Measurements from ENCODE around the gene TSPAN11.

The TSPAN11 gene

DNA sequence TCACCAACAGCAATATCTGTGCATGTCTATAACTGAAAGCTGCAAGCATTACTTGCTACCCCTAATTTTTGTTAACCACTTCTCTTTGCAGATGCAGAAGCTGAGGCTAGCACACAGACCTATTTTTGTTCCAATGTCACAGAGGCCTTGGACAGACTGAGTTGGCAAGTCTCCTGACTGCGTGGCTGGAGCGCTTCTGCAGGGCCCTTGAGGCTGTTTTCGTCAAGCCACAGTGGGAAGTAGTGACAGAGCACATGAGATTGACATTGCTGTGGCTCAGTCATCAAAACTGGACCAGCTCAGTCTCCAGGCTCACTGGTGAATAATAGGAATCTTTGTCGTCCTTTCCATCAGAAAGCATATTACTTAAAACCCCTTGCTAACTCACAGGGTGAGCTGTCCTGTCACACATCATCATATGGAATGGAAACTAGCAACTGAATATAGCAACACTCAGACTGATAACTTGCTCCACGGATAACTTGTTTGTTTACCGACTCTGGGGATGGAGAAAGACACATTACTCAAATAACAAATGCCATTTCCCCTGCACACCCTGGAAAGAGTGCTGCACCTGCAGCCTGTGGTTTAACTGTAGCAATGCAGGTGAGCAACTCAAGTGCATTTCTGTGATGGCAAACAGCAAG is 103.5 kb downstream of the TSPAN11 start:
- no peak overlapping the region for H2BK12ac ChIP-seq (ENCODE audit: low read length)
- no CpG with 5 or more reads among the region's 6 CpGs for WGBS, 2 donors (ENCODE audit: extremely low coverage in 2 of 2, insufficient read length in 2 of 2, insufficient replicate concordance in 1 of 2)
- H2AK5ac ChIP-seq (ENCODE audit: low read depth, low read length): no peak overlapping the region
- no peak overlapping the region for H3K4me2 ChIP-seq (ENCODE audit: insufficient read depth, low read length, poor library complexity, severe bottlenecking)
- no peaks in the 10 kb centered on the region for H3K9me3 ChIP-seq (replicated peaks in 1 of 2; ENCODE audit: control insufficient read depth in 2 of 2, insufficient read depth in 1 of 2, low read depth in 1 of 2, low read length in 2 of 2)
- H3K9ac ChIP-seq (ENCODE audit: low read depth, low read length, poor library complexity): no peak overlapping the region
- no peak overlapping the region for H2BK5ac ChIP-seq (ENCODE audit: low read length)
- H3K4me1 ChIP-seq (ENCODE audit: control insufficient read depth in 2 of 2, insufficient read depth in 1 of 2, low read depth in 1 of 2, low read length in 2 of 2): no peaks in the 10 kb centered on the region
- no peak for DNase-seq (ENCODE audit: low spot score)
- no peak overlapping the region for H3K14ac ChIP-seq (ENCODE audit: low read length)
- H3K4me3 ChIP-seq (ENCODE audit: low read length in 2 of 2): no peak overlapping the region
- H3K27ac ChIP-seq (replicated peaks; ENCODE audit: low read length): no peak overlapping the region
- no peaks in the 10 kb centered on the region for H3K36me3 ChIP-seq (replicated peaks in 1 of 2; ENCODE audit: control insufficient read depth in 2 of 2, insufficient read depth in 2 of 2, low read length in 2 of 2)
- H3K18ac ChIP-seq (ENCODE audit: low read length): no peak overlapping the region
- H3K4ac ChIP-seq (ENCODE audit: low read length): no peak overlapping the region
- H3K79me1 ChIP-seq (ENCODE audit: low read depth, low read length): no peaks in the 10 kb centered on the region
- no peak overlapping the region for H2AFZ ChIP-seq (ENCODE audit: low read length)
- H2BK120ac ChIP-seq (ENCODE audit: low read depth, low read length): no peak overlapping the region
- no peak overlapping the region for H4K91ac ChIP-seq (ENCODE audit: low read depth, low read length, poor library complexity)
- H2BK15ac ChIP-seq (ENCODE audit: low read length): no peak overlapping the region
- no peak overlapping the region for H4K8ac ChIP-seq (ENCODE audit: low read depth, low read length)
- H3K27me3 ChIP-seq (ENCODE audit: control insufficient read depth in 3 of 3, insufficient read depth in 3 of 3, low read depth in 1 of 3, low read length in 3 of 3): no peaks in the 10 kb centered on the region
- no peak overlapping the region for H3K23ac ChIP-seq (ENCODE audit: low read depth, low read length, poor library complexity)

DNA sequence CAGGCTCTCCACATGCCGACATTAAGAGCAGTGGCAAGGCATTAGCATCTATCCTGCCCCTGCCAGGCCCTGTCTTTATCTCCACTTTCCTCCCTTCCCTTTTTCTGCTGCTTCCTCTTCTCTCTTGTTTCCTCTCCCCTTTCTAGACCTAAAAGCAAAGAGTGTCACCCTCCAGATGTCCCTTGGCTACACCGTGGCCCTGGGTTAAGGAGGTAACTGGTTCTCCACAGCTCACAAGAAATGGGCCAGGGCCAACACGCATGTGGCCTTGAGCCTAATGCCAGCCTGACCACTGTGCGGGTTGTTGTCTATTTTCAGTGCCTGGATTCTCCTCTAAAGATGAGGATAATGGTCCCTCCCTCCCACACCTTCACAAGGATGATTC is 105.4 kb downstream of the TSPAN11 start:
- Histone ChIP-seq H3K4ac (ENCODE audit: low read length) (no peak overlapping the region), H2AFZ (ENCODE audit: low read length) (no peak overlapping the region), H3K27ac (replicated peaks; ENCODE audit: low read length) (no peak overlapping the region), H2BK120ac (ENCODE audit: low read depth, low read length) (no peak overlapping the region), H2BK5ac (ENCODE audit: low read length) (no peak overlapping the region), H3K27me3 (ENCODE audit: control insufficient read depth in 3 of 3, insufficient read depth in 3 of 3, low read depth in 1 of 3, low read length in 3 of 3) (no peaks in the 10 kb centered on the region), H4K91ac (ENCODE audit: low read depth, low read length, poor library complexity) (no peak overlapping the region), H3K14ac (ENCODE audit: low read length) (no peak overlapping the region), H3K18ac (ENCODE audit: low read length) (no peak overlapping the region), H3K4me3 (ENCODE audit: low read length in 2 of 2) (no peak overlapping the region), H3K4me1 (ENCODE audit: control insufficient read depth in 2 of 2, insufficient read depth in 1 of 2, low read depth in 1 of 2, low read length in 2 of 2) (no peaks in the 10 kb centered on the region), H2AK5ac (ENCODE audit: low read depth, low read length) (no peak overlapping the region), H4K8ac (ENCODE audit: low read depth, low read length) (no peak overlapping the region), H3K9me3 (replicated peaks in 1 of 2; ENCODE audit: control insufficient read depth in 2 of 2, insufficient read depth in 1 of 2, low read depth in 1 of 2, low read length in 2 of 2) (no peaks in the 10 kb centered on the region), H3K79me1 (ENCODE audit: low read depth, low read length) (no peaks in the 10 kb centered on the region), H3K23ac (ENCODE audit: low read depth, low read length, poor library complexity) (no peak overlapping the region), H2BK12ac (ENCODE audit: low read length) (no peak overlapping the region), H3K36me3 (replicated peaks in 1 of 2; ENCODE audit: control insufficient read depth in 2 of 2, insufficient read depth in 2 of 2, low read length in 2 of 2) (no peaks in the 10 kb centered on the region), H2BK15ac (ENCODE audit: low read length) (no peak overlapping the region), H3K9ac (ENCODE audit: low read depth, low read length, poor library complexity) (no peak overlapping the region), H3K4me2 (ENCODE audit: insufficient read depth, low read length, poor library complexity, severe bottlenecking) (no peak overlapping the region)
- no peak for DNase-seq (ENCODE audit: low spot score)
- WGBS, 2 donors (ENCODE audit: extremely low coverage in 2 of 2, insufficient read length in 2 of 2, insufficient replicate concordance in 1 of 2): no CpG with 5 or more reads among the region's 4 CpGs

DNA sequence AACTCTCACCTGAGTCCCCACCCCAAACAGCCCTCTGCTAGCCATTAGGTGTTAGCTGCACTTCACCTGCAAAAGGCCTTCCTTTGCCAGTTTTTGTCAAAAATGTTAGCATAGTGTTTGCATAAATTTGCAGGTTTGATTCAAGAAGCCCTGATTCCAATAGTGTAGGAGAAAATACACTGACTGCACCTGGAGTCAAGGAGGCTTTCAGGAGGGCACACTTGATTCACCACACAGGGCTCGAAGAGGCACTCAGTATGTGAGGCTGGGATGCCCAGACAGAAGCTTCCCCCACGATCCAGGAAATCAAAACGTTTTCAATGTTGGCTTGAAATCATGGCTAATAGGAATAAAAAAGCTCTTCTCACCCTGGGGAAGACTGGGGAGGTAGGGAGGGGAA is 106.6 kb downstream of the TSPAN11 start:
- Histone ChIP-seq H3K9me3 (replicated peaks in 1 of 2; ENCODE audit: control insufficient read depth in 2 of 2, insufficient read depth in 1 of 2, low read depth in 1 of 2, low read length in 2 of 2) (no peaks in the 10 kb centered on the region), H2AFZ (ENCODE audit: low read length) (no peak overlapping the region), H3K4me3 (ENCODE audit: low read length in 2 of 2) (no peak overlapping the region), H2BK5ac (ENCODE audit: low read length) (no peak overlapping the region), H2BK12ac (ENCODE audit: low read length) (no peak overlapping the region), H3K36me3 (replicated peaks in 1 of 2; ENCODE audit: control insufficient read depth in 2 of 2, insufficient read depth in 2 of 2, low read length in 2 of 2) (no peaks in the 10 kb centered on the region), H3K27me3 (ENCODE audit: control insufficient read depth in 3 of 3, insufficient read depth in 3 of 3, low read depth in 1 of 3, low read length in 3 of 3) (peaks cover 0 to 3% (median 0%) of the 10 kb centered on the region in 3 experiments), H3K27ac (replicated peaks; ENCODE audit: low read length) (no peak overlapping the region), H4K8ac (ENCODE audit: low read depth, low read length) (no peak overlapping the region), H2BK15ac (ENCODE audit: low read length) (no peak overlapping the region), H3K14ac (ENCODE audit: low read length) (no peak overlapping the region), H3K4me1 (ENCODE audit: control insufficient read depth in 2 of 2, insufficient read depth in 1 of 2, low read depth in 1 of 2, low read length in 2 of 2) (no peaks in the 10 kb centered on the region), H3K18ac (ENCODE audit: low read length) (no peak overlapping the region), H3K4ac (ENCODE audit: low read length) (no peak overlapping the region), H2AK5ac (ENCODE audit: low read depth, low read length) (no peak overlapping the region), H3K4me2 (ENCODE audit: insufficient read depth, low read length, poor library complexity, severe bottlenecking) (no peak overlapping the region), H4K91ac (ENCODE audit: low read depth, low read length, poor library complexity) (no peak overlapping the region), H3K23ac (ENCODE audit: low read depth, low read length, poor library complexity) (no peak overlapping the region), H3K9ac (ENCODE audit: low read depth, low read length, poor library complexity) (no peak overlapping the region), H2BK120ac (ENCODE audit: low read depth, low read length) (no peak overlapping the region), H3K79me1 (ENCODE audit: low read depth, low read length) (no peaks in the 10 kb centered on the region)
- no CpG with 5 or more reads among the region's 3 CpGs for WGBS, 2 donors (ENCODE audit: extremely low coverage in 2 of 2, insufficient read length in 2 of 2, insufficient replicate concordance in 1 of 2)
- no peak for DNase-seq (ENCODE audit: low spot score)

DNA sequence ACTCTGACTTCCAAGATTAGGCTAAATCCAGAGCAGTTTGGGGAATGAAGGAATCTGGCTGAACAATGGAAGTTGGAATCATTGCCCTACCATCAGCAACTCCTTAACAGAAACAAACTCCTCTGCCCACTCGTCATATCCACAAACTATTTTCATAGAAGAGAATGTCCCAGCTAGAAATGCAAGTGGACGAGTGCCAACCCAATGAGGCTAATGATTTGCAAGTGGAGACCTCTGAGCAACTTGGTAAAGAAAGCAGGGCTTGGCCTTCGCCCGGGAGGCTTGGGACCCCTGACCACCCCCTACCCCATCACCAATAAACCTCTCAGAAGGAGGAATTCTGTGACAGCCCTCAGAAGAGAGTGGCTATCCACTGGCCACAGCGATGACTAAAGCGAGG is 107.1 kb downstream of the TSPAN11 start:
- Histone ChIP-seq H3K36me3 (replicated peaks in 1 of 2; ENCODE audit: control insufficient read depth in 2 of 2, insufficient read depth in 2 of 2, low read length in 2 of 2) (no peaks in the 10 kb centered on the region), H3K4me3 (ENCODE audit: low read length in 2 of 2) (no peak overlapping the region), H2BK5ac (ENCODE audit: low read length) (no peak overlapping the region), H2BK15ac (ENCODE audit: low read length) (no peak overlapping the region), H3K9me3 (replicated peaks in 1 of 2; ENCODE audit: control insufficient read depth in 2 of 2, insufficient read depth in 1 of 2, low read depth in 1 of 2, low read length in 2 of 2) (no peaks in the 10 kb centered on the region), H2BK120ac (ENCODE audit: low read depth, low read length) (no peak overlapping the region), H2AFZ (ENCODE audit: low read length) (no peak overlapping the region), H3K27me3 (ENCODE audit: control insufficient read depth in 3 of 3, insufficient read depth in 3 of 3, low read depth in 1 of 3, low read length in 3 of 3) (peaks cover 0 to 3% (median 0%) of the 10 kb centered on the region in 3 experiments), H3K79me1 (ENCODE audit: low read depth, low read length) (no peaks in the 10 kb centered on the region), H4K8ac (ENCODE audit: low read depth, low read length) (no peak overlapping the region), H3K9ac (ENCODE audit: low read depth, low read length, poor library complexity) (no peak overlapping the region), H4K91ac (ENCODE audit: low read depth, low read length, poor library complexity) (no peak overlapping the region), H2AK5ac (ENCODE audit: low read depth, low read length) (no peak overlapping the region), H2BK12ac (ENCODE audit: low read length) (no peak overlapping the region), H3K18ac (ENCODE audit: low read length) (no peak overlapping the region), H3K27ac (replicated peaks; ENCODE audit: low read length) (no peak overlapping the region), H3K4me2 (ENCODE audit: insufficient read depth, low read length, poor library complexity, severe bottlenecking) (no peak overlapping the region), H3K14ac (ENCODE audit: low read length) (no peak overlapping the region), H3K23ac (ENCODE audit: low read depth, low read length, poor library complexity) (no peak overlapping the region), H3K4ac (ENCODE audit: low read length) (no peak overlapping the region), H3K4me1 (ENCODE audit: control insufficient read depth in 2 of 2, insufficient read depth in 1 of 2, low read depth in 1 of 2, low read length in 2 of 2) (no peaks in the 10 kb centered on the region)
- DNase-seq (ENCODE audit: low spot score): no peak
- WGBS, 2 donors (ENCODE audit: extremely low coverage in 2 of 2, insufficient read length in 2 of 2, insufficient replicate concordance in 1 of 2): no CpG with 5 or more reads among the region's 6 CpGs

Data from neuronal stem cell (in vitro differentiated cells).